GM21786 (cell line): ENCODE measurements around the gene OTULINL.

ENCODE experiments used
- ATAC-seq: cut with Tn5 transposase; IDR thresholded peaks from one replicate; pipeline ENCODE4 v1.9.1; 2021; ENCODE audit not compliant: unreplicated experiment

Gene OTULINL

GRCh38 chr5:14599476-14600127 is 18.0 kb downstream of the OTULINL start:
- no peak for ATAC-seq

GRCh38 chr5:14600846-14601245 is 19.3 kb downstream of the OTULINL start:
- no peak for ATAC-seq

GRCh38 chr5:14603141-14603540 is 21.5 kb downstream of the OTULINL start:
- no peak for ATAC-seq

GRCh38 chr5:14607104-14607503 is 25.5 kb downstream of the OTULINL start:
- no peak for ATAC-seq

GRCh38 chr5:14608169-14608568 is 26.6 kb downstream of the OTULINL start:
- ATAC-seq = no peak

- ATAC-seq = no peak
Observed at GRCh38 chr5:14611737-14612136, 30.1 kb downstream of the OTULINL start.

GRCh38 chr5:14614490-14614889 is 32.9 kb downstream of the OTULINL start:
- ATAC-seq = no peak

GRCh38 chr5:14615365-14615764 is 33.8 kb downstream of the OTULINL start:
- no peak for ATAC-seq

- ATAC-seq = no peak
Observed at GRCh38 chr5:14617441-14617840, 35.8 kb downstream of the OTULINL start.

GRCh38 chr5:14627270-14627669 is 45.7 kb downstream of the OTULINL start:
- ATAC-seq = no peak

- ATAC-seq = no peak
Observed at GRCh38 chr5:14628346-14628745, 46.8 kb downstream of the OTULINL start.

GRCh38 chr5:14630671-14631070 is 49.1 kb downstream of the OTULINL start:
- ATAC-seq = no peak

GRCh38 chr5:14635656-14636055 is 54.1 kb downstream of the OTULINL start:
- no peak for ATAC-seq

- no peak for ATAC-seq
Observed at GRCh38 chr5:14640765-14641164, 59.2 kb downstream of the OTULINL start.

GRCh38 chr5:14644623-14645237 is 63.1 kb downstream of the OTULINL start:
- ATAC-seq = no peak

GRCh38 chr5:14650052-14650451 is 68.5 kb downstream of the OTULINL start:
- ATAC-seq = no peak

- no peak for ATAC-seq
Observed at GRCh38 chr5:14655146-14655741, 73.7 kb downstream of the OTULINL start.

GRCh38 chr5:14656898-14657297 is 75.3 kb downstream of the OTULINL start:
- no peak for ATAC-seq

- no peak for ATAC-seq
Observed at GRCh38 chr5:14659821-14660607, 78.4 kb downstream of the OTULINL start.

- ATAC-seq = no peak
Observed at GRCh38 chr5:14660833-14661232, 79.2 kb downstream of the OTULINL start.
